Cardiac muscle cell (in vitro differentiated cells and primary cell): Measurements from ENCODE around the gene PAWR. TPM values are rescaled to one million over a fixed set of nuclear protein-coding genes. Genes with fewer than 3 reads are reported as not detected.
A peak's percentile ranks its signal among the peaks of the same experiment; 100 is the strongest.

Experiments
- DNase-seq, 2 donors: peaks; one replicate each; pipeline versions ENCODE4 v3.0.0 to v3.0.0-alpha.2; 2010 to 2017; ENCODE audit warnings: low read depth in 1 of 2, low spot score in 1 of 2
- H3K27ac ChIP-seq: fragments of 200-600 bp; sonication (generic); 2 replicates; pipeline ENCODE4 v1.5.1; 2016
- H3K27me3 ChIP-seq: fragments of 200-600 bp; sonication (generic); 2 replicates; pipeline ENCODE4 v1.6.0; 2016; ENCODE audit warnings: control low read depth
- H3K36me3 ChIP-seq: fragments of 200-600 bp; sonication (generic); 2 replicates; pipeline ENCODE4 v1.5.1; 2016; ENCODE audit warnings: control low read depth
- H3K4me1 ChIP-seq: fragments of 200-600 bp; sonication (generic); 2 replicates; pipeline ENCODE4 v1.8.1; 2017; ENCODE audit warnings: low read depth, mild to moderate bottlenecking, mixed run types
- H3K4me3 ChIP-seq: fragments of 200-600 bp; sonication (generic); 2 replicates; pipeline ENCODE4 v1.5.1; 2016; ENCODE audit warnings: mild to moderate bottlenecking
- H3K9me3 ChIP-seq: fragments of 200-600 bp; sonication (generic); 2 replicates; pipeline ENCODE4 v1.5.1; 2017; ENCODE audit warnings: low read depth, mild to moderate bottlenecking, control low read depth
- polyA plus RNA-seq: library from polyadenylated mRNA; unstranded; fragments of >200 nt; fragmentation: Nextera tagmentation; extraction: Ambion mirVana; gene quantifications from 2 replicates; pipeline ENCODE4 v1.2.1, GENCODE V29; 2016
- total RNA-seq: library from RNA; depleted of rRNA; stranded (reverse); fragments of >200 nt; gene quantifications from 2 replicates; pipeline ENCODE4 v1.2.3, GENCODE V29; 2016
- TF ChIP-seq, protein P1 (sequence below): IDR thresholded peaks from 2 replicates; pipeline ENCODE4 v1.5.1; 2012; ENCODE audit warnings: low read depth, mild to moderate bottlenecking, low read length

PAWR gene
- total and polyA plus RNA-seq, 2 experiments from 2014 or later = 58.1 to 94.0 TPM

DNA sequence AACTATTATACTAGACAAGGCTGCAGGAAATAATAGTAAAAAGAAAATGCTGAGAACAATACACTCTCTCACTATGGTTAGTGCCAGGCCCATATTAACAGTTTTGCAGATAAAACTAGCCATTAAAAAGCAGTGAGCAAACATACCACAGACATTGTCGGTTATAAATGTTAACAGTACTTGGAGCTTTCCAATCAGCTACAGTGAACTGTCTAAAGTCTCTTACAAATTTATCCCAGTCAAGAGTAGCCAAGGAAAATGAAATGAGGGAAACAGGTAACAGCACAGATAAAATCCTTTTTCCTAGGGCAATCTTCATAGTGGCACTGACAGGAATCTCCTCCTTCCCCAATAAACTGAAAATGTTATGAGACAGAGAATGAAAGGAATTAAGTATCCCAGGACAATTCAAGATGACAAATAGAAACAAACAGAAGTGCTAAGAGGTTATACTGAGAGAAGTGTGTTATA, 30.8 kb downstream of the PAWR start:
- DNase-seq = peak in 1 of 2 donors; percentile 14
- no peak overlapping the region for H3K4me3 ChIP-seq
- TF ChIP-seq, protein P1, sequence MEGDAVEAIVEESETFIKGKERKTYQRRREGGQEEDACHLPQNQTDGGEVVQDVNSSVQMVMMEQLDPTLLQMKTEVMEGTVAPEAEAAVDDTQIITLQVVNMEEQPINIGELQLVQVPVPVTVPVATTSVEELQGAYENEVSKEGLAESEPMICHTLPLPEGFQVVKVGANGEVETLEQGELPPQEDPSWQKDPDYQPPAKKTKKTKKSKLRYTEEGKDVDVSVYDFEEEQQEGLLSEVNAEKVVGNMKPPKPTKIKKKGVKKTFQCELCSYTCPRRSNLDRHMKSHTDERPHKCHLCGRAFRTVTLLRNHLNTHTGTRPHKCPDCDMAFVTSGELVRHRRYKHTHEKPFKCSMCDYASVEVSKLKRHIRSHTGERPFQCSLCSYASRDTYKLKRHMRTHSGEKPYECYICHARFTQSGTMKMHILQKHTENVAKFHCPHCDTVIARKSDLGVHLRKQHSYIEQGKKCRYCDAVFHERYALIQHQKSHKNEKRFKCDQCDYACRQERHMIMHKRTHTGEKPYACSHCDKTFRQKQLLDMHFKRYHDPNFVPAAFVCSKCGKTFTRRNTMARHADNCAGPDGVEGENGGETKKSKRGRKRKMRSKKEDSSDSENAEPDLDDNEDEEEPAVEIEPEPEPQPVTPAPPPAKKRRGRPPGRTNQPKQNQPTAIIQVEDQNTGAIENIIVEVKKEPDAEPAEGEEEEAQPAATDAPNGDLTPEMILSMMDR = no peak
- H3K36me3 ChIP-seq = no peaks in the 10 kb centered on the region
- H3K4me1 ChIP-seq = peaks cover 9% of the 10 kb centered on the region
- H3K27me3 ChIP-seq = no peaks in the 10 kb centered on the region
- peak overlapping the region; percentile 70 for H3K27ac ChIP-seq
- no peaks in the 10 kb centered on the region for H3K9me3 ChIP-seq

DNA sequence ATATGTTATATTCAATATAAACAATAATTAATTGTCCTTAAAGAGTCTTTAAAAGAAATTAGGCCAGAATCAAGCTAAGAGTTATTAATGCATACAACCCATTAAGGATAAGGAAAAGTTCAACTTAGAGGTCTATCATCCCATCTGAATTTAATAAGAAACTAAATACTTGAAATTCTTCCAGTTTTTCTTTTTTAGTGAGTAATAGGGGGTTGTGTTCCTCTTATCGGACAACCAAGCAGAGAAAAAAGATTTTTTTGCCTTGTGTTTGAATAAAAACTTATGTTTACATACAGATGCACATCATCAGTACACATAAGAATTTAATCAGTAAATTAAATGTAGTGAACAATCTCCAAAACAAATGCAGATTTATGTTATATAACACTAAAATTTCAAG, 32.5 kb downstream of the PAWR start:
- Histone ChIP-seq H3K27me3 (no peaks in the 10 kb centered on the region), H3K4me3 (no peak overlapping the region), H3K36me3 (no peaks in the 10 kb centered on the region), H3K4me1 (peaks cover 9% of the 10 kb centered on the region), H3K27ac (no peak overlapping the region), H3K9me3 (no peaks in the 10 kb centered on the region)
- peak in 1 of 2 donors; percentile 30 for DNase-seq
- TF ChIP-seq, protein P1 = no peak

DNA sequence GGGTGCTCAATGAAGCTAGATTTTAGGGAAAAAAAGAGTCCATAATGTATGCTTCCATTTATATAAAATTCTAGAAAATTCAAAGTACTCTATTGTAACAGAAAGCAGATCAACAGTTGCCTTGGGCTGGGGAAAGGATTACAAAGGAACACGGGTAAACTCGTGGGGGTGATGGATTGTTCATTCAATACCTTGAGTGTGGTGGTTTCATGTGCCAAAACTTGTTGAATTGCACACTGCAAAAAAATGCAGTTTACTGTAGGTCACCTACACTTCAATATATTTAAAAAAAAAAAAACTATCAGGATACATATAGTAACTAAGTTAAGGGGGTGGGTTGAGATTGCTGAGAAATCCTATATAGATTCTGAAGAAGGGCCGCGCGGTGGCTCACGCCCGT, 33.6 kb downstream of the PAWR start:
- no peak for DNase-seq
- Histone ChIP-seq H3K27me3 (no peaks in the 10 kb centered on the region), H3K36me3 (no peaks in the 10 kb centered on the region), H3K4me1 (peaks cover 9% of the 10 kb centered on the region), H3K4me3 (no peak overlapping the region), H3K27ac (no peak overlapping the region), H3K9me3 (no peaks in the 10 kb centered on the region)
- TF ChIP-seq, protein P1 = no peak

DNA sequence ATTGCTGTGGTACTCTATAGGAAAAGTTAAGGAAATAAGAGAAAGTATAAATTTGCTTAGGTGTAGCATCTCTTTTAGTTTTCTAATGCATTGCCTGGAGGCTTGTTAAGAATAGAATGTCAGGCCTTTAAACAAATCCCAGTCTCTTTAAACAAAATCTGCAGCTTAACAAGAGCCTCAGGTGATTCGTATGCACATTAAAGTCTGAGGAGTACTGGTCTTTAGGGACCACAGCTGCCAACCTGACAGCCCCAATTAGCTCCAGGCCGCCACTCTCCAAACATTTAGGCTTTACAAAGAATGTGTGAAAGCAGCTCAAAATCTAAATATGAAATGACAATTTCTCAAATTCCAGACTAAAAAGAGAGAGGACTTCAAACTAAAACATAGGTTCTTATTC, 35.7 kb downstream of the PAWR start:
- Histone ChIP-seq H3K36me3 (no peaks in the 10 kb centered on the region), H3K4me1 (peaks cover 7% of the 10 kb centered on the region), H3K4me3 (no peak overlapping the region), H3K27ac (no peak overlapping the region), H3K9me3 (no peaks in the 10 kb centered on the region), H3K27me3 (no peaks in the 10 kb centered on the region)
- DNase-seq = no peak
- TF ChIP-seq, protein P1 = no peak

DNA sequence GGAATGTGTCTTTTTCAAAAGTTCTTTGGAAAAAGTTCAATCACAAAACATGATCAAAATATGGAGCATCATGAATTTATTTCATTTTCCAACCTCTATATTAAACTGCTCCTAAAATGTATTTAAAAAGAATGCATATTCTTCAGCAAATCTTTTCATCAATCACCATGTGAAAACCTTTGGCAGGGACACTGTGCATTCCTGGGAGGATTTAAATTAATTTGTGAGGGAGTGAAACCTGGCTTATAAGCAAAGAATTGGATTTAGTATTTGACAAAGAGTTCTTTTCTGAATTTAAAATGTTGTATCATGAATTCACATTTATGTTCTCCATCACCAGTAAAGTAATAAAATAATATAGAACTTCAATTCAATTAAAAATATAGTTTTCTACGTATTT, 38.2 kb downstream of the PAWR start:
- TF ChIP-seq, protein P1 = no peak
- Histone ChIP-seq H3K27ac (no peak overlapping the region), H3K27me3 (no peaks in the 10 kb centered on the region), H3K4me3 (no peak overlapping the region), H3K4me1 (no peaks in the 10 kb centered on the region), H3K9me3 (no peaks in the 10 kb centered on the region), H3K36me3 (no peaks in the 10 kb centered on the region)
- no peak for DNase-seq

DNA sequence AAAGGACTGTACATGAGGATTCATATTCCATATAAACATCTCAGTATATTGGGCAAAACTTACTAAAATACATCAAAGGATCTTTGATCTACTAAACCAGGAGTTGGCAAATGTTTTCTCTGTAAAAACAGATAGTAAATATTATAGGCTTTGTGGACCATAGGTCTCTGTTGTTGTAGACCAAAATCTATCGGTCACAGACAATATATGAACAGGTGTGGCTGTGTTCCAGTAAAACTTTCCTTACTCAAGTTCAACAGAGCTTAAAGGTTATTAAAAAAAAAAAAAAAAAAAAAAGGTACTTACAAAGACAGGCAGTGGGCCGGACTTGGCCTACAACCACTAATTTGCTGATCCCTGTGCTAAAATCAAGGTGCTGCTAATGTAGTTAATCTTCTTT, 40.3 kb downstream of the PAWR start:
- Histone ChIP-seq H3K4me3 (no peak overlapping the region), H3K27me3 (no peaks in the 10 kb centered on the region), H3K4me1 (no peaks in the 10 kb centered on the region), H3K27ac (no peak overlapping the region), H3K9me3 (no peaks in the 10 kb centered on the region), H3K36me3 (no peaks in the 10 kb centered on the region)
- TF ChIP-seq, protein P1 = peak; percentile 2
- DNase-seq = no peak
